Lung (tissue), 12 donors: ENCODE measurements around the gene OTUD1. TPM values are rescaled to one million over a fixed set of nuclear protein-coding genes. Genes with fewer than 3 reads are reported as not detected.
A peak's percentile ranks its signal among the peaks of the same experiment; 100 is the strongest.

Source experiments
- ATAC-seq: fragments of 200-7000 bp; cut with Tn5 transposase; one replicate; pipeline ENCODE4 v1.9.1; 2020; ENCODE audit warnings: moderate number of reproducible peaks; ENCODE audit not compliant: insufficient read depth, low FRiP score
- DNase-seq, 3 donors: peaks; one replicate each; pipeline ENCODE4 v3.0.0-alpha.2; 2013 to 2017
- H3K27ac ChIP-seq, 2 donors: one replicate each; pipeline ENCODE4 v1.5.1; 2013; ENCODE audit warnings: mild to moderate bottlenecking in 2 of 2, moderate library complexity in 2 of 2, control low read depth in 1 of 2, inconsistent platforms in 1 of 2, low read depth in 1 of 2, low read length in 1 of 2
- H3K27me3 ChIP-seq, 3 donors: one replicate each; pipeline ENCODE4 v1.5.1; 2013; ENCODE audit warnings: low read length in 2 of 3; ENCODE audit not compliant: control insufficient read depth in 3 of 3, insufficient read depth in 3 of 3
- H3K36me3 ChIP-seq, 4 donors: one replicate each; pipeline ENCODE4 v1.5.1; 2013; ENCODE audit warnings: low read length in 4 of 4, mild to moderate bottlenecking in 1 of 4, moderate library complexity in 1 of 4; ENCODE audit not compliant: control insufficient read depth in 4 of 4, insufficient read depth in 4 of 4
- H3K4me1 ChIP-seq, 5 donors: one replicate each; pipeline ENCODE4 v1.5.1; 2013; ENCODE audit warnings: low read length in 5 of 5, mild to moderate bottlenecking in 2 of 5, moderate library complexity in 1 of 5; ENCODE audit not compliant: control insufficient read depth in 5 of 5, insufficient read depth in 5 of 5
- H3K4me3 ChIP-seq: one replicate; pipeline ENCODE4 v1.5.1; 2013; ENCODE audit warnings: mild to moderate bottlenecking, control low read depth, moderate library complexity
- H3K9ac ChIP-seq, 2 donors: one replicate each; pipeline ENCODE4 v1.5.1; 2013; ENCODE audit warnings: low read length in 2 of 2, control low read depth in 1 of 2; ENCODE audit not compliant: insufficient read depth in 1 of 2
- H3K9me3 ChIP-seq, 4 donors: one replicate each; pipeline ENCODE4 v1.5.1; 2013; ENCODE audit warnings: low read length in 3 of 4, mild to moderate bottlenecking in 1 of 4, moderate library complexity in 1 of 4; ENCODE audit not compliant: control insufficient read depth in 4 of 4, insufficient read depth in 3 of 4
- WGBS, 2 donors: extraction: QIAGEN DNeasy Blood & Tissue Kit; methylation state at CpG; one replicate each; pipeline ENCODE4 v1.1.7; 2013; 5-methylcytosine and 5-hydroxymethylcytosine counted together
- polyA plus RNA-seq, 2 donors: library from polyadenylated mRNA; stranded (reverse); fragments of 200-250 nt; gene quantifications; one replicate each; pipeline ENCODE4 v1.2.1, GENCODE V29; 2013
- total RNA-seq, 2 donors: library from RNA; depleted of rRNA in 1 of 2; stranded (reverse); fragments of >200 nt in 1 of 2; gene quantifications; one replicate each; pipeline ENCODE4 v1.2.1, GENCODE V29; 2014 to 2021
- TF ChIP-seq, protein P1 (sequence below): IDR thresholded peaks from 2 replicates; pipeline ENCODE4 v1.5.1; 2012; ENCODE audit warnings: mild to moderate bottlenecking; ENCODE audit errors: control extremely low read depth, extremely low read depth
- donor health status: control.
- donor health status: control.
- donor health status: Bipolar disorder and iron deficiency.
- donor health status: healthy.
- donor health status: DM: yes; HTN: yes; CAD: no.

OTUD1 gene
- total and polyA plus RNA-seq, 4 donors, result 10.3 to 24.9 (median 18.2) TPM

DNA sequence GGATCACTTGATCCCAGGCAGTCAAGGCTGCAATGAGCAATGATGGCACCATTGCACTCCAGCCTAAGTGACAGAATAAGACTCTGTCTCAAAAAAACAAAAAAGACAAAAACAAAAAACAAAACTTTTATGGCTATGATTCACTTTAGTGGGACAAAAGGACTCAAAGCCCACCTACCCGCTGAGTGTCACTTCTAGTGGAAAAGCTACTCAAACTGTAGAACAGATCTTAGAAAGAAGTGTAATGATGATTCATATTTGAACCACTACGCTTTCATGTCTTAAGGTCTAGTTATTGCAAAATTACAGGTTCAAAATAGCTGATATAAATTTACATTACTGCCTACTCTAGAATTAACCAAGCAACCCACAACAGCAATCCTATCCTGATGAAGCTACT is 47.1 kb upstream of the OTUD1 start:
- DNase-seq (no peak), ATAC-seq (no peak)
- Histone ChIP-seq H3K4me3 (no peak overlapping the region), H3K9ac (no peak overlapping the region), H3K27ac (no peak overlapping the region), H3K36me3 (no peaks in the 10 kb centered on the region), H3K27me3 (no peaks in the 10 kb centered on the region), H3K4me1 (no peaks in the 10 kb centered on the region), H3K9me3 (peaks cover 0 to 2% (median 0%) of the 10 kb centered on the region in 4 donors)
- 69 to 89% methylated on average over 2 of the region's 2 CpGs for WGBS, 2 donors
- TF ChIP-seq, protein P1, sequence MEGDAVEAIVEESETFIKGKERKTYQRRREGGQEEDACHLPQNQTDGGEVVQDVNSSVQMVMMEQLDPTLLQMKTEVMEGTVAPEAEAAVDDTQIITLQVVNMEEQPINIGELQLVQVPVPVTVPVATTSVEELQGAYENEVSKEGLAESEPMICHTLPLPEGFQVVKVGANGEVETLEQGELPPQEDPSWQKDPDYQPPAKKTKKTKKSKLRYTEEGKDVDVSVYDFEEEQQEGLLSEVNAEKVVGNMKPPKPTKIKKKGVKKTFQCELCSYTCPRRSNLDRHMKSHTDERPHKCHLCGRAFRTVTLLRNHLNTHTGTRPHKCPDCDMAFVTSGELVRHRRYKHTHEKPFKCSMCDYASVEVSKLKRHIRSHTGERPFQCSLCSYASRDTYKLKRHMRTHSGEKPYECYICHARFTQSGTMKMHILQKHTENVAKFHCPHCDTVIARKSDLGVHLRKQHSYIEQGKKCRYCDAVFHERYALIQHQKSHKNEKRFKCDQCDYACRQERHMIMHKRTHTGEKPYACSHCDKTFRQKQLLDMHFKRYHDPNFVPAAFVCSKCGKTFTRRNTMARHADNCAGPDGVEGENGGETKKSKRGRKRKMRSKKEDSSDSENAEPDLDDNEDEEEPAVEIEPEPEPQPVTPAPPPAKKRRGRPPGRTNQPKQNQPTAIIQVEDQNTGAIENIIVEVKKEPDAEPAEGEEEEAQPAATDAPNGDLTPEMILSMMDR, result no peak

DNA sequence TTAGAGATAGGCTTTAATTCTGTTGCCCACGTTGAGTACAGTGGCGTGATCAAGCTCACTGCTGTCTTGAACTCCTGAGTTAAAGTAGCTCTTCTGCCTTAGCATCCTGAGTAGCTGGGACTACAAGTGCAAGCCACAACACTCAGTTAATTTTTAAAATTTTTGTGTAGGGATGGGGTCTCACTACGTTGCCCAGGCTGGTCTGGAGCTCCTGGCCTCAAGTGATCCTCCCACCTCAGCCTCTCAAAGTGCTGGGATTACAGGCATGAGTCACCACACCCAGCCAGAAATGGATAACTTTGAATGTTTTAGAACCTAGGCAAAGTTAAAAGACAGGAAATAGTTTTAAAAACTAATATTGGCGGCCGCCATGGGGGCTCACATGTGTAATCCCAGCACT is 43.9 kb upstream of the OTUD1 start:
- no peak overlapping the region for H3K4me3 ChIP-seq
- ATAC-seq (no peak), DNase-seq (no peak)
- 93 to 94% methylated on average over 5 of the region's 5 CpGs for WGBS, 2 donors
- TF ChIP-seq, protein P1, result no peak
- H3K9ac ChIP-seq, result no peak overlapping the region
- H3K9me3 ChIP-seq, result no peaks in the 10 kb centered on the region
- H3K4me1 ChIP-seq, result no peaks in the 10 kb centered on the region
- no peaks in the 10 kb centered on the region for H3K36me3 ChIP-seq
- H3K27ac ChIP-seq, result no peak overlapping the region
- no peaks in the 10 kb centered on the region for H3K27me3 ChIP-seq

DNA sequence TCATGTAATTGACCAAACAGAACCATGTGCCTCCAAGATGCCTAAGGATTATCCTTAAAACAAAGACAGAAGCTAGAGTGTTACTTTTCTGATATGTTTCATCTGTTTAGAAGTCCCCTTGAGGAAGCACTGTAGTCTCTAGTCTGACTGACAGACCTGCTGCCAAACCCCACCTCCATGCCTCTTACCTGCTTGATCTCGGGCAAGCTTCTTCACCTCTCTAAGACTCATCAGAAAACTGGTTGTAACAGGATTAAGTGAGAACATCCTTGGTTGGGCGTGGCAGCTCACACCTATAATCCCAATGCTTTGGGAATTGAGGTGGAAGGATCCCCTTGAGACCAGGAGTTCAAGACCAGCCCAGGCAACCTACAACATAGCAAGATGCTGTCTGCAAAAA is 42.2 kb upstream of the OTUD1 start:
- ATAC-seq, result no peak
- Histone ChIP-seq H3K27me3 (no peaks in the 10 kb centered on the region), H3K4me1 (no peaks in the 10 kb centered on the region), H3K4me3 (no peak overlapping the region), H3K9me3 (no peaks in the 10 kb centered on the region), H3K27ac (no peak overlapping the region), H3K36me3 (no peaks in the 10 kb centered on the region), H3K9ac (no peak overlapping the region)
- WGBS, 2 donors, result 91 to 96% methylated on average over 2 of the region's 2 CpGs
- TF ChIP-seq, protein P1, result no peak
- no peak for DNase-seq

DNA sequence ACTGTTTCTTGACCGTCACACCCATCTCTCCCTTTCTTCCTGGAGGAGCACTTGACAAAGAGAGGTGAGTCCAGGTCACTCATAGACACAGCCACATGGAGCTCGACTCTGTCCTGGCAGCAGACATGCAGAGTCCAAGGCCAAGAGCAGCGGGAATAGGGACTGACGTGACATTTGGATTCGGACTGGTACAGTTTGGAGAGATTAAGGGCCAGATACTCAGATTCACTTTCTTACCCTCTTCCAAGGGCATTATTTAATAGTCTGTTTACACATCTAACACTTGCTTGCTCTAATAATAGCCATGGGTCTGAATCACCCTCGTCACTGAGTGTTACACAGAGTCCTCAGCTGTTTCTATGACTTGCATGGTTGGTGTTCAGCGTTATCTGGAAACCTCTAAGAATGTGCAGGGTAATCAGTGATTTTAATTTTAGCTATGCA is 39.2 kb upstream of the OTUD1 start:
- peak in 2 of 3 donors; percentile 49 to 50 for DNase-seq
- Histone ChIP-seq H3K9ac (no peak overlapping the region), H3K4me1 (peaks cover 0 to 3% (median 0%) of the 10 kb centered on the region in 5 donors), H3K27me3 (no peaks in the 10 kb centered on the region), H3K36me3 (no peaks in the 10 kb centered on the region), H3K27ac (peak overlapping the region; percentile 21 to 68), H3K9me3 (no peaks in the 10 kb centered on the region), H3K4me3 (no peak overlapping the region)
- TF ChIP-seq, protein P1, result no peak
- ATAC-seq, result peak; percentile 77
- 50 to 70% methylated on average over 7 of the region's 7 CpGs for WGBS, 2 donors
